ENCODE data around the gene EDDM13.
"Not testable (repeated sequence)": the region's sequence is repeated elsewhere in the genome, so short reads cannot be mapped to it uniquely, and the experiment has no call there.

The EDDM13 gene, protein sequence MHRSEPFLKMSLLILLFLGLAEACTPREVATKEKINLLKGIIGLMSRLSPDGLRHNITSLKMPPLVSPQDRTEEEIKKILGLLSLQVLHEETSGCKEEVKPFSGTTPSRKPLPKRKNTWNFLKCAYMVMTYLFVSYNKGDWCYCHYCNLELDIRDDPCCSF

DNA sequence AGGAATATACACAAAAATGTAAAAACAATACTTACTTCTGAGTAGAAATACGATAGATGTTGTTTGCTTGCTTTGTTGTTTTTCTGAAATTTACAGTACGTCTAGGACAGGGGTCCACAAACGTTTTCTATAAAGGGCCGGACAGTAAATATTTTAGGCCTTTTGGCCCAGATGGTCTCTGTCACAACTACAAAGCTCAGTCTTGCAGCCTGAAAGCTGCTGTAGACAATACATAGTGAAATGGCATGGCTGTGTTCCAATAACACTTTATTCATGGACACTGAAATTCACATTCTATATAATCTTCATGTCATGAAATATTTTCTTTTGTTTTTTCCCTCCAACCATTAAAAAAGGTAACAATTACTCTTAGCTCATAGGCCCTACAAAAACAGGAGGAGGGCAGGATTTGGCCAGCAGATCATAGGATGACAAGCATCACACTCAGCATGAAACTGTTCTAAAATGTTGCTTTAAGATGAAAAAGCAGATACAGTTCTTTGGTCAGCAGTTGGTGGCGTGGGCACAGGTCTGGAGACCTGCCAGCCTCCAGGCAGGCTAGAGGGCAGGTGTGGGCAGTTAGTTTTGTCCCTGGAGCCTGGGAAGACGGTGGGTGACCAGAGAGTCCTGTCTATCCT is at the start of gene EDDM13:
Gene EDDM13 (plus strand): TSS at position 588 of the 638 bp plus-strand sequence. CDS start 87 bp downstream, outside the sequence.
- no peak for DNase-seq (ENCODE audit: low read depth)

DNA sequence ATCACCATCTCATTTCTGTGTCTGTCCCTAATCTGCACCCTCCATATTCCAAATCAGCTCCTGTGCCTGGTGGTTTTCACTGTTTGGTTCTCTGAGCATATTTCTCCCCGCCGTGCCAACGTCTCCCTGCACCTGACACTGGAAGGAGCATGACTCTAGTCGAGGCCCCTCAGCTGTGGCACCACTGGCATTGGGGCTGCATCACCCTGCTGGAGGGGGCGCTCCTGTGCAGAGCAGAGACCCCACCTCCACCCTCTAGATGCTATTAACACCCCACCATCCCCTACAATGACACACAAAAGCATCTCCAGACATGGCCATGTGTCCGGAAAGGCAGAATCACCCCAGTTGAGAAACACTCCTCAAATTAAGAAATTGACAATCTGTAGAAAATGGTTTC is 49.6 kb upstream of the EDDM13 start:
- no peak for DNase-seq (ENCODE audit: low read depth)

DNA sequence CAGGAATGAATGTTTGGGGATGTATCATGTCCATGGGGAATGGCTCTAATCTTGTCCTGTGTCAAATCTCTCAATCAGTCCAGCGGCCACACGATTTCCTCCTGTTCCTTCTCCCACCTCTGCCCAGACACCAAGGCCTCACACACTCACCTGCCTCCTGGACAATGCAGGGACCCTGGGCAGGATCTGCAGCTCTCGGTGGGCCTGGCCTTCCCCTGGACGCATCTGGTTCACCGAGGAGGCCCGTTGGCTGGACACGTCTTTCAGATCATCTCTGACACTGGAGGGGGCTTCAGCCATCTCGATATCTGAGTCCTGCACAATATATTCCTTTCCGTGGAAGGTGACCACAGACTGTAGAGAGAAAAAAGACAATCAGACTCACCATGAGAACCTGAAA is 49.1 kb upstream of the EDDM13 start:
- DNase-seq (ENCODE audit: low read depth), result no peak

DNA sequence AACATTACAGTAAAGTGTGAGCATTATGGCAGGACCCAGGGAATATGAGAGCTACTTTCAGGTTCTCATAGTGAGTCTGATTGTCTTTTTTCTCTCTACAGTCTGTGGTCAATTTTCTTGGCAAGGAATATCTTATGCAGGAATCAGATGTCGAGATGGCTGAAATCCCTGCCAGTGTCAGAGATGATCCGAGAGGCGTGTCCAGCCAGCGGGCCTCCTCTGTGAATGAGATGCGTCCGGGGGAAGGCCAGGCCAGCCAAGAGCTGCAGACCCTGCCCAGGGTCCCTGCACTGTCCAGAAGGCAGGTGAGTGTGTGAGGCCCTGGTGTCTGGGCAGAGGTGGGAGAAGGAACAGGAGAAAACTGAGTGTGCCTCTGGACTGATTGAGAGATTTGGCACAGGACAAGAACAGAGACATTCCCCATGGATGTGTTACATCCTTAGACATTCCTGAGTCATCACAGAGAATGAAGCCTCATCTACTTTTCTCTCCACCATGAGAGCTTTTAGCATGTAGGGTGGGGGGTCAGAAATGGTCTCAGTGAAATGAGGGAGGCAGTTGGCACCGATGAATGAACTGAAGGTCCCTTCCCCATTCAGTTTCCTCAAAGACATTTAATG is 27.3 kb upstream of the EDDM13 start:
- DNase-seq (ENCODE audit: low read depth), result no peak

DNA sequence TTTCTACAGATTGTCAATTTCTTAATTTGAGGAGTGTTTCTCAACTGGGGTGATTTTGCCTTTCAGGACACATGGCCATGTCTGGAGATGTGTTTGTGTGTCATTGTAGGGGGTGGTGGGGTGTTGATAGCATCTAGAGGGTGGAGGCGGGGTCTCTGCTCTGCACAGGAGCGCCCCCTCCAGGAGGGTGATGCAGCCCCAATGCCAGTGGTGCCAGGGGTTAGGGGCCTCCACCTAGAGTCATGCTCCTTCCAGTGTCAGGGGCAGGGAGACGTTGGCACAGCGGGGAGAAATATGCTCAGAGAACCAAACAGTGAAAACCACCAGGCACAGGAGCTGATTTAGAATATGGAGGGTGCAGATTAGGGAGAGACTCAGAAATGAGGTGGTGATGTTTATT is 26.8 kb upstream of the EDDM13 start:
- not testable (repeated sequence) for DNase-seq (ENCODE audit: low read depth)

DNA sequence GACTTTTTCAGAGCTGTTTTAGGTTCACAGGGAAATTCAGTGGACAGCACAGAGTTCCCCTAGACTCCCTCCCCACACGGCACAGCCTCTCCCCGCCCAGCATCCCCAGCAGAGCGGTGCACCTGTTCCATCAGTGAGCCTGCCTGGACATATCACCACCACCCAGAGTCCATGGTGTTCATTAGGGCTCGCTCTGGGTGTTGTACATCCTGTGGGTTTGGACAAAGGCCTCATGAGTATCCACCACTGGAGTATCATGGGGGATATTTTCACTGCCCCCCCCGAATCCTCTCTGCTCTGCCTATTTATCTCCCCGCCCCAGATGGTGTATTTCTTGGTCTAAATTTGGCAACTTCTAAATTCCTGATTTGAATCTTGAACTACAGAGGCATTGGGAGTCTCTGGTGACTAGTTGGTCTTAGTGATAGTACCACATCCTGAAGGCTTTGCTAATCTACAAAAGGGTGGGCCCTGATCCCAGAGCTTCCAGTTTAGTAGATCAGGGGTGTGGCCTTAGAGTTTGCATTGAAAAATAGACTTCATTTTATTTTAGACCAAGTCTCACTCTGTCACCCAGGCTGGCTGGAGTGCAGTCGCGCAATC is 23.7 kb upstream of the EDDM13 start:
- DNase-seq (ENCODE audit: low read depth), result not testable (repeated sequence)

DNA sequence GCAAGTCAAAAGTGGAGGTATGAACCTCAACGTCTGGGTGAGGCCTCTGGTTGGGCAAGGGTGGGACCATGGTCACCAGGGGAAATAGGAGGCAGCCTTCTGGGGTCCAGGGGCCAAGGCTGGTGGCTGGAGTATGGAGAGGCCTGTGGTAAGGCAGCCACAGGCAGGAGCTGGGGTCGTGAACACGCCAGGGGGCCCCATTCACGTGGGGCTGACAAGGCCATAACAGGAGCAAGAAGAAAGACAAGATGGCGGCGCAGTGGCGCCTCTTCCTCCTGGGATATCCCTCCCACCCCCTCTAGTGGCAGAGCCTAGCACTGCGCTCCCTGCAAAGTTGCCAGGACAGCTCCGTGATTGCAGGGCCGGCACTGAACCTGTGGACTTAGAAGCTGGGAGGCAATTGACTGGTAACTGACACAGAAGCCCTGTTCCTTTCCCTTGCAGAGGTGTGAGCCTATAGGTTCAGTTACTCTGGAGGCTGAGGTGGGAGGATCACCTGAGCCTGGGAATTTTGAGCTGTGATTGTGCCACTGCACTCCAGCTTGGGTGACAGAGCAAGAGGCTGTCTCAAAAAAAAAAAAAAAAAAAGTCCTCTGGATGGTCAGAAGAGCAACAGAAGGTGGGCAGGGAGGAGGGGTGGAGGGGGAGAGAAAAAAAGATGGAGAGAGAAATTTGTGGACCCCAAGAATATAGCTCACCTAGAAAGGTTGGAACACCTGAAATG is 19.7 kb upstream of the EDDM13 start:
- DNase-seq (ENCODE audit: low read depth), result peak; percentile 45

DNA sequence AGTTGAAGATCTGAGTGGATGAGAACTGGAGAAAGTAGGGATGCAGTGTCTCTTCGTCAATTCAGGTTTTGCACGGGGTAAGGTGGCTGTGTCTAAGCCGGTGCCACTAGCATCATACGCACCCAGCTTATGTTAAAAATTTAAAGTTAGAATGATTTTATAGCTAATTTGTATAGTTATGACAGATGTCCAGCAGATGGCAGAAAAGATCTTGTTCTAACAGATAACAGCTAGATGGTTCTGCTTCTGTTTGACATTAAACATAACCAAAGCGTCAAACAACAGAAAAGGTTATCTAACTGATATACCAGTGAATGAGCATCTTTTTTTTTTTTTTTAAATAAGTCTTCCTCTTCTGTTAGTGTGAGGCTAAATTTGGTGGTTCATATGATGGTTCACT is 18.8 kb upstream of the EDDM13 start:
- no peak for DNase-seq (ENCODE audit: low read depth)

DNA sequence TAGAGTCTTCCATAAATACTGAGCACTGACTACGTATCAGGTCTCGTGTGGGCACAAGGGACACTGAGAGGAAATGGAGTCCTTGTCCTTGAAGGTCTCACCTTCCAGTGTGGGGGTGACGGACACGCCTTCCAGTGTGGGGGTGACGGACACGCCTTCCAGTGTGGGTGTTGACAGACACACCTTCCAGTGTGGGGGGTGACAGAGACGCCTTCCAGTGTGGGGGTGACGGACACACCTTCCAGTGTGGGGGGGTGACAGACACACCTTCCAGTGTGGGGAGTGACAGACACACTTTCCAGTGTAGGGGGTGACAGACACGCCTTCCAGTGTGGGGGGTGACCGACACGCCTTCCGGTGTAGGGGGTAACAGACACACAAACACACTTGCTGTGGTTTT is 14.3 kb upstream of the EDDM13 start:
- no peak for DNase-seq (ENCODE audit: low read depth)

DNA sequence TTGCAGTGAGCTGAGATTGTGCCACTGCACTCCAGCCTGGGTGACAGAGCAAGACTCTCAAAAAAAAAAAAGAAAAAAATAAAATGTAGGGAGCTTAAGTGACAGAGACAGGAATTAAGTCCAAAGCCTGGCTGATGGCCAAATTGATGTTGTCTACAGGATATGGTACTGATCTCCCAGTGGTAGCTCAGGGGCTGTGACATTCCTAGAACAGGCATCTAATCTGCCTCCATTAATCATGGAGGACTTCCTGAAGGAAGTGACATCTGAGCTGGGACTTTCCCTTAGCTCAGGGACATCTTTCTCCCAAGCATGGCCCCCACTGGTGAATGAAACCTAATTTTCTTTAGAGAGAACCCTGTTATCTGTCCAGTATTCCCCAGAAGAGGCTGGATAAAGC is 11.4 kb upstream of the EDDM13 start:
- no peak for DNase-seq (ENCODE audit: low read depth)

DNA sequence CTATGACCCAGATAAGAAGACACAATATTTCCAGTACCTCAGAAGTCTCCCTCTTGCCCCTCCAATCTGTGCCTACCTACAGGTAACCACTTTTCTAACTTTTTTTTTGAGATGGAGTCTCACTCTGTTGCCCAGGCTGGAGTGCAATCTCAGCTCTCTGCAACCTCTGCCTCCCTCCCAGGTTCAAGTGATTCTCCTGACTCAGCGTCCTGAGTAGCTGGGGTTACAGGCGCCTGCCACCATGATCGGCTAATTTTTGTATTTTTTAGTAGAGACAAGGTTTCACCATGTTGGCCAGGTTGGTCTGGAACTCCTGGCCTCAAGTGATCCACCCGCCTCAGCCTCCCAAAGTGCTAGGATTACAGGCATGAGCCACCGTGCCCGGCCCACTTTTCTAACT is 10.6 kb upstream of the EDDM13 start:
- DNase-seq (ENCODE audit: low read depth), result not testable (repeated sequence)

DNA sequence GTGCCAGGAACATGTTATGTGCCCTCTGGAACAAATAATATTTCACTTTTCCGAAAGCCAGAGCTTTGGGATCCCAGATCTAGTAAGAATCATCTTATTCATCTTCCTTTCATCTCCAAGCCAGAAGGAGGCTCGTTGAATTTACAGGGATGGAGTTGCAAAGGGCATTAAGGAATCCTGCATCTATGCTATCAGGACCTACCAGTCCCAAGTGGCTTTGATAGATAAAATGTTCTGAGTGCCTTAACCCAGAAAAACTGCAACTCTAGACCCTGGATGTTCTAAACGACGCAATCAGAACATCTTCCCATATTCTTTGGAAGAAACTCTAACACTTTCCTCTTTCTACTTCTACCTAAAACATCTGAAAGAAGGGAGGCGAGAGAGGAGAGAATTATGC is 9.2 kb upstream of the EDDM13 start:
- DNase-seq (ENCODE audit: low read depth), result no peak

DNA sequence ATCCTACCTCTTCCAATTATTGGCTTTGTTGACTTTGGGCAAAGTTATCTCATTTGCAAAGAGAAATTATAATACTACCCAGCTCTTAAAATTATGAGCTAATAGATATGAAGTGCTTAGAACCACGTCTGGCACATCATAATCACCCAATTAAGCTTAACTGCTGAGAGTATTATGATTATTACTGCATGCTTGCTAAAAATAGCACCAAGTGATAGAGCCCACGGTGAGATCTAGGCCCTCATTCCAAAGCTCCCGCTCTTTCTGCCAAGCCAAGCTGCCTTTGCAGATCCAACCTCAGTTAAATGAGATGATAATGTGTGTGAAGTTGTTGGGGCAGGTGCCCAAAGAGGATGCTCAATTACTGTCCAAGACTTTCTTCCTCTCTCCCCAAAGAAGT is 6.5 kb upstream of the EDDM13 start:
- no peak for DNase-seq (ENCODE audit: low read depth)

DNA sequence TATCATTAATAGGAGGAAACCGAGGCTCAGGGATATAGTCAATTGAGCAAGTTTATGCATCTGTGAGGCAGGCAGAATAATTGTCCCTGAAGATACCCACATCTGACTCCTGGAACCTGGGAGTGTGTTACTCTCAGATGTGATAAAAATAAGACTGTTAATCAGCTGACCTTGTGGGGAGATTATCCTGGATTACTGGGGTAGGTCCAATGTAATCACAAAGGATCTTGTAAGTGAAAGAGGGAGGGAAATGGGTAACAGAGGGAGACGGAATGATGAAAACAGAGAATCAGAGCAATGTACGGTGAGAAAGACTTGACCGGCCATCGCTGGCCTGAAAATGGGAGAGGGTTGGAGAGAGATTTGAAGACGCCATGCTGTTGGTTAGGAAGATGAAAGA is 3.2 kb upstream of the EDDM13 start:
- DNase-seq (ENCODE audit: low read depth), result no peak

DNA sequence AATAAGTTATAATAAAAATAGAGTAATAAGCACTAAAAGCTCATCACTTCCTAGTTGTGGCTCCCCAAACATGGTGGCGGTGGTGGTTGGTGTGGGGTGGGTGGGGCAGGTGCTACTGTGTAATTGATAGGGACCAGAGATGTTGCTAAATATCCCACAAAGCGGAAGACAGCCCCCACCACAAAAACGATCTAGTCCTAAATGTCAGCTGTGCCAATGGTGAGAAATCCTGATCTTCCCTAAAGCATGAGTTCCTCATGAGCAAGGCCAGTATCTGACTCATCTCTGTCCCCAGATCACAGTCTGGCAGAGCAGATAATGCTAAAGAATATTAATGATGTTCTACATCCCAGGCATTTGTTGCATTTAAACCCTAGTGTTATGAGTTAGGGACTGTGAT is 1.9 kb upstream of the EDDM13 start:
- no peak for DNase-seq (ENCODE audit: low read depth)

DNA sequence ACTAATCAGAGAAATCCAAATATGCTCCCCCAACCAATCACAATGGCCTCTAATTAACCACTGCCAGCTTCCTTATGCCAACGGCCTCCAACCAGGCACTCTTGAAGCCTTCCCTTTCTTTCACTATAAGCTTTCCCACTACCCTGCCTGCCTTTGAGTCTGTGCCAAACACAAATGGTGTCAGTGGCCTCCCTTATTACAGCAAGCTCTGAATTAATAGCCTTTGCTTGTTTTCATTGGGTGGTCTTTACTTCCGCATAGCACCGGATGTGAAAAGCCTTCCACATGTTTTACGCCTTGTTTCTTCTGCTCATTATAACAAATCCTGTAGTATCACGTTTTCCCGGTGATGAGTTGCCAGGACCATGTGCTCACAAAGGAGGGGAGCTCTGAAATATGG is 1.4 kb upstream of the EDDM13 start:
- no peak for DNase-seq (ENCODE audit: low read depth)

DNA sequence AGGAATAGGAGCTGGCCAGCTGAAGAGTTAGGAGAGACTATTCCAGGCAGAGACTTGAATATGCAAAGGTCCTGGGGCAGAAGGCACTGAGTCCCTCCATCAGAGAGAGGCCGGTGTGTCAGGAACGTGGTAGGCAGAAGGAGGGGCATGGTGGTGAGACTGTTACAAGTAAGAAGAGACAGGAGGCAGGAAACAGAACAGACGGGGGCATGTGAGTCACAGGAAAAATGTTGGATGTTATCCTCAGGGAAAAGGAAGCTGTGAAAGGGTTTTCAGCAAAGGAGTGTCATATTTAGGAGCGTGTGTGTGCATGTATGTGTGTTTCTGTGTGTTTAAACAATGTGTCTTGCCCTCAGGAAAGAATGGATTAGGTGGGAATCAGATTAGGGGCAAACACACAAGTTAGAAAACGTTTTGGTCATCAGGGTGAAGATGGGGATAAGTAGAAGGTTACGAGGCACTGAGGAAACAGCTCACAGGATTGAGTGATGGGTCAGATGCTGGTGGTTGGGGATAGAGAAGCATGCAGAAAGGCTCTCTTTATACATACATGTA is 1.1 kb downstream of the EDDM13 start:
- no peak for DNase-seq (ENCODE audit: low read depth)

DNA sequence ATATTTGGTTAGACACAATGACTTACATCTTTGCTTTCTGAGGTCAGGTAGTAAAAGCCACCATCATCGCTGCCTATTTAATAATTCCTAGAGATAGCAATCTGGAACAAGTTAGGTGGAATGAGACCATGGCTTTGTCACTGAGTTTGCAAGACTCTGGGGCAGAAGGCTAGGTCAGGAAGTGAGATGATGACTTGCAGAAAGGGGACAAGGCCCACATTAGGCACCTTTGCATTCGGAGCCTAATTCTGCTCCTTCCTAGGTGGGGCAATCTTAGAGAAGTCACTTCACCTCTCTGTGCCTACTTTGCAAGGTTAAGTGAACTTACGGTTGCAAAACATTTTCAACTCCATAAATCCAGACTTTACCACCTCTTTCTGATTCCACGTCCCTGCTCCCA is 10.3 kb downstream of the EDDM13 start:
- no peak for DNase-seq (ENCODE audit: low read depth)

DNA sequence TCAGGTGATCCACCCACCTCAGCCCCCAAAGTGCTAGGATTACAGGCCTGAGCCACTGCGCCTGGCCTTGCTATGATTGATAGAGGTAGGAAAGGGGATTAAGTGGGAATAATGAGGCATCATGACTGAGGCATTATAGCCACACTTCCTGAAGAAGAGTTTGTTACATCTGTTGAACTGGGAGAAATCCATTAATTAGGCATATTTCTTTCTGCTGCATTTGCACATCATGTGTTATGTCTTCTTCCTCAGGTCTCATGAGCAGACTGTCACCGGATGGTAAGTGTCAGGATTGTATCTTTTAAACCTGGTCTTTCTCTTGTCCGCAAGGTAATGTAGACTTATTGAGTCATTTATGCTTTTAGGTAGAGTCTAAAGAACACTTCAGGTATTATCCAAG is 12.2 kb downstream of the EDDM13 start:
- DNase-seq (ENCODE audit: low read depth), result no peak

DNA sequence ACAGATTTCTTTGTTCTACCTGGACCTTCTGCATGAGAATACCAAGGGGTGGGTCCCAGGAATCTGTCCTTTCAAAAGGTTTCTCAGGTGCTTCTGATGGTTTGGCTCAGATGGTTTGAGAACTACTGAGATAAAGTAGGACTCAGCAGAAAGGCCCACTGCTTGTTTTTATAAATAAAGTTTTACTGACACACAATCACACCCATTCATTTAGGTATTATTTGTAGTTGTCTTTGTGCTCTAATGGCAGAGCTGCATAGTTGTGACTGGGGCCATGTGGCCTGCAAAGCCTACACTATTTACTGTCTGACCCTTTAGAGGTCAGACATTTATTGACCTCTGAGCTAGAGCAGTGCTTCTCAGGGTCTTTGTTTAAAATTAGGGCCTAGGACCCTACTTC is 17.6 kb downstream of the EDDM13 start:
- no peak for DNase-seq (ENCODE audit: low read depth)

DNA sequence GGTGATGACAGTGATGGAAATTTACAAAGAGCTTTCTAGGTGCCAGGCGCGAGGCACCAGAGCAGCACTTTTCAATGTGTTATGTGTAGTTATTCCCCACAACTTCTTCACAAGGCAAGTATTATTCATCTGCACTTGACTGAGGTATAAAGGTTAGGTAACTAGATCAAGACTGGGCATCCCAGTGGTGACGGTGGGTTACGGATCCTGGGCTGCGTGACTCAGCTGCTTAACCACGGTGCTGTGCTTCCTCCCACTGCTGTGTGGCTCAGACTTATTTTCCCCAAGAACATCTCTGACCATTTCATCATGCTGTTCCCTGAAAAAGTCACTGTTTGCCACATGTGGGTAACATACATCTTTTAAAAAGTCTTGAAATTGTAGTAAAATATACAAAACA is 19.3 kb downstream of the EDDM13 start:
- DNase-seq (ENCODE audit: low read depth), result no peak

DNA sequence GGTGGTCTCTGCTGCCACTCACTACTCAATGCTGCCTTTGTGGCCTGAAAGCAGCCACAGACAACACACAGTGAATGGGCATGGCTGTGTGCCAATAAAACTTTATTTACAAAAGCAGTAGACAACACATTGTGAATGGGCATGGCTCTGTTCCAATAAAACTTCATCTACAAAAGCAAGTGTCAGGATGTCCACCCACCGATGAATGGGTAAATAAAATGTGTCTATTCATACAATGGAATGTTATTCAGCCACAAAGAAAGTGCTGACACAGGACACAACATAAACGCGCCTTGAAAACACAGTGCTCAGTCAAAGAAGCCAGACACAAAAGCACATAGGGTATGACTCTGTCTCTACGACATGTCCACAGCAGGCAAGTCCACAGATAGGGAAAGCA is 22.0 kb downstream of the EDDM13 start:
- DNase-seq (ENCODE audit: low read depth), result no peak
